Measurements from ENCODE around the gene VSNL1.

The VSNL1 gene

GRCh38 chr2:17658251-17658843, 117.9 kb downstream of the VSNL1 start:
- Histone ChIP-seq H3K4me1 (ENCODE audit: control insufficient read depth, insufficient read depth, low read length) (no peaks in the 10 kb centered on the region), H3K4me3 (ENCODE audit: low read depth, low read length) (no peak overlapping the region), H3K36me3 (ENCODE audit: control insufficient read depth in 2 of 2, insufficient read depth in 1 of 2, low read length in 2 of 2) (peaks cover 4 to 12% of the 10 kb centered on the region in 2 experiments; a peak in 2 of 3 replicates), H3K27ac (ENCODE audit: extremely low read depth, low read depth, low read length) (no peak overlapping the region), H3K9me3 (ENCODE audit: control insufficient read depth, insufficient read depth, low read depth, low read length) (no peaks in the 10 kb centered on the region)
- POLR2A ChIA-PET = no interaction called here
- CTCF ChIA-PET = no interaction called here
- no peak for TF ChIP-seq ZNF488 (tag by site-specific recombination; IDR thresholded peaks at IDR 0.05)
- TF ChIP-seq PRDM4 (tag by site-specific recombination; IDR thresholded peaks at IDR 0.05) = no peak
- no peak for TF ChIP-seq ZBTB48 (tag by site-specific recombination; IDR thresholded peaks at IDR 0.05)
- TF ChIP-seq KLF9 (tag by site-specific recombination; IDR thresholded peaks at IDR 0.05; ENCODE audit: low read depth) = no peak
- no peak for TF ChIP-seq ZNF302 (tag by site-specific recombination; IDR thresholded peaks at IDR 0.05; ENCODE audit: low read depth)

GRCh38 chr2:17660219-17660618, 119.7 kb downstream of the VSNL1 start:
- Histone ChIP-seq H3K4me3 (ENCODE audit: low read depth, low read length) (no peak overlapping the region), H3K36me3 (ENCODE audit: control insufficient read depth in 2 of 2, insufficient read depth in 1 of 2, low read length in 2 of 2) (peaks cover 12 to 27% of the 10 kb centered on the region in 2 experiments), H3K4me1 (ENCODE audit: control insufficient read depth, insufficient read depth, low read length) (no peaks in the 10 kb centered on the region), H3K9me3 (ENCODE audit: control insufficient read depth, insufficient read depth, low read depth, low read length) (no peaks in the 10 kb centered on the region), H3K27ac (ENCODE audit: extremely low read depth, low read depth, low read length) (no peak overlapping the region)
- POLR2A ChIA-PET = interaction anchor here (1.0 kb wide), 1 partner anchor 11 kb away, joined by 8 read pairs; no protein-coding TSS in a partner anchor
- CTCF ChIA-PET = interaction anchor here (1.3 to 2.9 kb wide), 2 partner anchors 11 to 16 kb away, joined by 5 to 14 read pairs; no protein-coding TSS in a partner anchor
- no peak for TF ChIP-seq OSR2 (tag by site-specific recombination; IDR thresholded peaks at IDR 0.05)
- TF ChIP-seq ZNF2 (tag by site-specific recombination; IDR thresholded peaks at IDR 0.05) = no peak
- TF ChIP-seq ZNF830 (tag by site-specific recombination; IDR thresholded peaks at IDR 0.05; ENCODE audit: low read depth) = no peak
- no peak for TF ChIP-seq ZNF518A (tag by site-specific recombination; conservative IDR thresholded peaks at IDR 0.05; ENCODE audit: low read depth)
- no peak for TF ChIP-seq ZNF148 (tag by site-specific recombination; IDR thresholded peaks at IDR 0.05; ENCODE audit: borderline replicate concordance)
- no peak for TF ChIP-seq ZNF488 (tag by site-specific recombination; IDR thresholded peaks at IDR 0.05)
- no peak for TF ChIP-seq MZF1 (tag by site-specific recombination; IDR thresholded peaks at IDR 0.05; ENCODE audit: borderline replicate concordance)
- no peak for TF ChIP-seq ZFP37 (tag by site-specific recombination; IDR thresholded peaks at IDR 0.05)
- no peak for TF ChIP-seq ZNF658 (tag by site-specific recombination; IDR thresholded peaks at IDR 0.05)
- TF ChIP-seq SP2 (tag by site-specific recombination; IDR thresholded peaks at IDR 0.05) = no peak
- TF ChIP-seq ZNF610 (tag by site-specific recombination; IDR thresholded peaks at IDR 0.05; ENCODE audit: borderline replicate concordance) = no peak
- no peak for TF ChIP-seq YY2 (tag by site-specific recombination; IDR thresholded peaks at IDR 0.05)
- no peak for TF ChIP-seq ZNF214 (tag by site-specific recombination; IDR thresholded peaks at IDR 0.05; ENCODE audit: borderline replicate concordance)
- no peak for TF ChIP-seq ZNF513 (tag by site-specific recombination; IDR thresholded peaks at IDR 0.05)
- TF ChIP-seq ZNF626 (tag by site-specific recombination; IDR thresholded peaks at IDR 0.05) = no peak
- no peak for TF ChIP-seq RBAK (tag by site-specific recombination; IDR thresholded peaks at IDR 0.05)
- no peak for TF ChIP-seq YY1 (tag by site-specific recombination; IDR thresholded peaks at IDR 0.05)

All from HEK293 (cell line).